ENCODE results near the gene ADAMTS17.
"Not testable (repeated sequence)": the region's sequence is repeated elsewhere in the genome, so short reads cannot be mapped to it uniquely, and the experiment has no call there.

Gene ADAMTS17

GRCh38 chr15:99959326-99959725, 382.4 kb downstream of the ADAMTS17 start:
- no peak for DNase-seq

GRCh38 chr15:99958426-99959097, 383.2 kb downstream of the ADAMTS17 start:
- no peak for DNase-seq

DNA sequence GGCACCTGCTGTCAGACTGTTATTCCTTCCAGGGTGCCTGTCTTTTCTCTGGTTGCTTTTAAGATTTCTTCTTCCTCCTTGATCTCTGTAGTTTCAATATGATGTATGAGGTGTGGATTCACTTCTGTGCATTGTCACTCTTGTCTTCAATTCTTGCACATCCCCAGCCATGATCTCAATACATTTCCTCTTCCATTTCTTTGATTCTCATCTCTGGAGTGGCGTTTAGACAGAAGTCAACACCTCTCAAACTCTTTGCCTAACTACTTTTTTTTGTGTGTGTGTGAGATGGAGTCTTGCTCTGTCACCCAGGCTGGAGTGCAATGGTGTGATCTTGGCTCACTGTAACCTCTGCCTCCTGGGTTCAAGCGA, 384.1 kb downstream of the ADAMTS17 start:
- no peak for DNase-seq

DNA sequence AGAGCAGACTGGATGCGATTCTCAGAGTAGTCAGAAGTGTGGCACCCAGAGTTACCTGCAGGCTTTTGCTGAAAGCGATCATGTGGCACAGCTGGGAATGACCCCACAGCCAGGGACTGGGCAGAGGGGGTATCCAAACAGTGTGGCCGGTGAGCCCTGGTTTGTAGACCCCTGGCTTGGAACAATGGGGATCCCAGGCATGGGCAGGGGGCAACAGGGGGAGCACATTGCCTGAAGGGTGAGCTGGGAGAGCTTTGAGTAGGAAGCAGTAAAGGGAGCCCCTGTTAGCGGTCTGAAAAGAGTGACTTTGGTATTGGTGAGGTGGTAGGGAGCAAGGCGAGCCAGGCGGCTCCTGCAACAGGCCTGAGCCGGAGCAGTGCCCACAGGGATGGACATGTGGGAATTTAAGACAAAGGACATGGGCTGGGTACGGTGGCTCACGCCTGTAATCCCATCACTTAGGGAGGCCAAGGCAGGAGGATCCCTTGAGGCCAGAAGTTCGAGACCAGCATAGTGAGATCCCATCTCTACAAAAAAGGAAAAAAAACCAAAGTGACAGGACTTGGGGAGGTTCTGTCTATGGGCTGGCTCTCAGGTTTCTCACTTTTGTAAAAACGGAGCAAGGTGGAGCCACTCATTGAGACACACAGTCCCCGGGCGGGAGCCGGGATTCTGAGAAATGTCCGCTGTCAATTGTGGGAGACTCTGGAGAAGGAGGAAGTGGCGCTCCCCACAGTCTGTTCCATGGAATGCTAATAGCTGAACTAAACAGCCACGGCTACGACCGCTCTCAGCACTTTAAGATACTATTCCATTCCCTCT, 384.7 kb downstream of the ADAMTS17 start:
- no peak for DNase-seq

GRCh38 chr15:99956022-99956775, 385.6 kb downstream of the ADAMTS17 start:
- DNase-seq, result no peak

DNA sequence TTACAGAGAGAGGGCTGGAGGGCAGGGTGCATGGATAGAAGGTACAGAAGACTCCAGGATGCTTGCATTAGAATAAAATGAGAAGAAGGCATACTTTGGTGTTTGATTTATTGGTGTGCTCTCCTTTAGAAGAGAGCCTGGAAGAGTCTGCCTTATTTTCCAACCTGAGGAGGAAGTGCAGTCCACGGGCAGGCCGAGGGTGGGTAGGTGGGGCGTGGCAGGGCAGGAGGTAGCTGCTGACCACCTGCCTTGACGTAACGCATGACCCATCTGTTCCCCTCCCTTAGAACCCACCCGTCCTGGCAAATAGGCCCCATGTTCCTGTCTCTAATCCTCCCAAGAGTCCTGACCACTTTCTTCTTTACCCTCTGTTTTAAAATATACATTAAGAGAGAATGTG, 386.2 kb downstream of the ADAMTS17 start:
- no peak for DNase-seq

GRCh38 chr15:99955181-99955525, 386.6 kb downstream of the ADAMTS17 start:
- no peak for DNase-seq

- DNase-seq, result no peak
Observed at GRCh38 chr15:99954361-99955180, 387.2 kb downstream of the ADAMTS17 start.

GRCh38 chr15:99953886-99954285, 387.9 kb downstream of the ADAMTS17 start:
- no peak for DNase-seq

GRCh38 chr15:99951511-99951910, 390.3 kb downstream of the ADAMTS17 start:
- DNase-seq, result no peak

DNA sequence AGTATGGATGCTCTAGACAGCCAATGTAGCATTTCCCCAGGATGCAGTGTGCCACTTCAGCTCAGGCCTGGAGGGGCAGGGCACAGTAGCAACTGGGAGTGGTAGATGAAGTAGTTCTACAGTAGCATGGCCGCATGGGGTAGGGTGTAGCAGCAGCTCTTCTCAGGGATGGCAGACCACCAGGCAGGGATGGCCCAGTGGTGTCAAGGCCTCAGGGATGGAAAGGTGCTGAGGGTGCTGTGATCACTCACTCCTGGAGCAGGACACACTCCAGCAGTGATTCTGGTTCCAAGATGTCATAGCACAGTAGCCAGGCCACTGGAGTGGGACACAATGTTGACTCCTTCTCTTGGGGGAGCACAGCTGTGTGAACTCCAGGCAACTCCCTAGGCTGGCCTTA, 397.6 kb downstream of the ADAMTS17 start:
- no peak for DNase-seq

DNA sequence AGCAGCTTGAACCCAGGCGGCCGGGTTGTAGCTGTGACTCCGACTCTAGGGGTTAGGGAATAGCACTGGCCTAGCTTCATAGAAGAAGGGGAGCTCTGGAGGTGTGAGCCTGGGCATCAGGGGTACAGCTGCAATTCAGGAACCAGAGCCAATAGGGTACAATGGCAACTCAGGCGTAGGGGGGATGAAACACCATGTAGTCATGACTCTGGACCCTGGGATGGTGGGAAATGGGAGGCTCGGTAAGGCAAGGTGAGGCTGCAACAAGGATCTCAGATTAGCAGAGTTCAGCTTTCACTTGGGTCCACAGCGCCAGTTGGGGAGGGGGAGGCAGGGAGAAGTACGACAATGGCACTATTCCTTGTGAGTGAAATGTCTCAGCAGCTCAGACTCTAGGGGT, 398.3 kb downstream of the ADAMTS17 start:
- DNase-seq, result no peak

GRCh38 chr15:99932676-99933402, 408.9 kb downstream of the ADAMTS17 start:
- DNase-seq, result no peak

DNA sequence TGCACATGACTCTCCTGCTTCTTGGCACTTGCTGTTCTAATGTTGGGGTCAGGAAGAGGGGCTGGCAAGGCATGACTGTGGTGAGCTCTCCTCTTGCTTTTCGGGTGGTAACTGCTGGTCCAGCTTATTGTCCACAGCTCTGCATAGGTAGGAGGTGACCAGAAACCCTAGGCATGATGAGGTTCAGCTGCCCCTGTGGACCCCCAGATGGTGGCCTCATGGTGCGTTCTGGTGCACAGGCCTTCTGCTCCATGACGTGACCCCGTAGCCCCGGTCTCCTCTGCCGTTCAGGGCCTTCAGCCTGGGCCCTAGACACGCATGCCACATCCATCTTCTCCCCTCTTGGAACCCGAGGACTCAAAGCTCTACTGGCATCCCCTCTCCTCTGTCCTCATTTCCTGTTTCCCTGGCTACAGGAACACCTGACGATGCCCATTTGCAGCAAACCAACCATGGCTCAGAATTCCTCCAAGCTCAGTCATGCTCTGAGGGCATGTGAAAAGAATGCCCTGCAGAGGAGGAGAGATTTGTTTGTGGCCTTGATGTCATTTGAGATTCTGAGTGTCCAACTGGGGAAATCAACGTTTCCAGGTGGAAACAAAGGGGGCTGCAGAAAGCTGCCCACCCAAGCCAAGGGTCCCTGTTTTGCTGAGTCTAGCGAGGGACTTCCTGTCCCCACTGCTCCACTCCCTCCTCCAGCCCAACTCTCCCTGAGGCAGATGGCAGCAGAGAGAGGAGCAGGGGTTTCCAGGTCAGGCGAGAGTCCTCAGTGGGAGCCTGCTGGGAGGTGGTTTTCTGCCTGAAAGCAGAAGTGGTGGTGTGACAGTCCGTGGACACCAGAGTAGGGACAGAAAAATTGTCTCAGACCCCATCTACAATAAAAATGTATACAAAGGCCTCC, 409.8 kb downstream of the ADAMTS17 start:
- DNase-seq, result no peak

DNA sequence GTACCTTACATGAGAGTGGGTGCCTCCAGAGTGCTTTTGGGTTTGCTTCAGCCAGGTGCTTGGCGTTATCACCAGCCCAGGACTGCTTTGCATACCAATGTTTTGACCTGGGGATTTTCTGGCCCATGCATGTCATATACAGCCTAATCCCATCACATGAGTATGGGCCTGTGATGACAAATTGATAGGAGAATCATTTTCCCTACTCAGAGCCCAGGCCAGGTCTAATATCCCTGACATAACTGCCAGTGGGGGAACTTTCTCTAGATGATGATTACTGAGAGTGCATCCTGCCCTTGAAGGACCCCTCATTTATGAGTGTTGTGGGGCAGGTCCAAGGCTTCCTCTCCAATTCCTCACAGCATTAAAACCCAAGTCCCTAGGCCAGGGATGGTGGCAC, 411.1 kb downstream of the ADAMTS17 start:
- no peak for DNase-seq

DNA sequence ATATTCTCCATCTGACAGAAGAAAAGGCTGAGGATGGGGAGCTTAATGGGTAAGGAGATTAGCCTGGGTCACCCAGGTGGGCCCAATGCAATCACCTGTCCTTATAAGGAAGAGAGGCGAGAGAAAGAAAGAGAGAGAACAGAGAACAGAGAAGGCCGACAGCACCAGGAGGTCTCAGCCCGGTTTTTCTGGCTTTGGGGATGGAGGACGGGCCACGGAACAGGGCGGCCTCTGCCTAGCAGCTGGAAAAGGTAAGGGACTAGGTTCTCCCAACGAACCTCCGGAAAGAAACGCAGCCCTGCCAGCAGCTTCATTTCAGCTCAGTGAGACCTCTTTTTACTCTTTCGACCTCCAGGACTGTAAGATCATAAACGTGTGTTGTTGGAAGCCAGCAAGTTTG, 412.5 kb downstream of the ADAMTS17 start:
- DNase-seq, result no peak

DNA sequence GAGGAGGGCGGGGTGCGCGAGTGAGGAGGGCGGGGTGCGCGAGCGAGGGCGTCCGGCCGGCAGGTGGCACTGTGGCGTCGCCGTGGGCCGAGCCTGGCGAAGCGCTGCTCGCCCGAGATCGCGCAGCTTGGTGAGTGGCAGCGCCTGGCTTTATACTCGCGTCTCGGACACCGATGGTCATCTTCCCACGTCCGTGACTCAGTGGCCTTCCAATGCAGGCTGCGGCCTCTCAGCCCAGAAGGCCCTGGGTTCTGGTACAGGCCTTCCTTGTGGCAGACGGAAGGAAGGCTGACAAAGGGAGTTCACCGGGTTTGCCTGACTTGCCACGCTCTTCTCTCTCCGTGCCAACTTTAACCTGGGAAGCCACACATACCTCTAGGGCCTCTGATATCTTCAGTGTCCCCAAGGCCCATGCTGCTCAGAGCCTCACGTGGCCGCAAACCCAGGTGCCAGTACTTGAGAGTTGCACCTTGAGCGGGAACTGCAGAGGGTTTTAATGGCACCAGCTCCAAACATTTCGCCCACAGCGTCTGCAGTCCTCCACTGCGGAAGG, 413.3 kb downstream of the ADAMTS17 start:
- peak; percentile 68 to 80 (median 74) for DNase-seq

DNA sequence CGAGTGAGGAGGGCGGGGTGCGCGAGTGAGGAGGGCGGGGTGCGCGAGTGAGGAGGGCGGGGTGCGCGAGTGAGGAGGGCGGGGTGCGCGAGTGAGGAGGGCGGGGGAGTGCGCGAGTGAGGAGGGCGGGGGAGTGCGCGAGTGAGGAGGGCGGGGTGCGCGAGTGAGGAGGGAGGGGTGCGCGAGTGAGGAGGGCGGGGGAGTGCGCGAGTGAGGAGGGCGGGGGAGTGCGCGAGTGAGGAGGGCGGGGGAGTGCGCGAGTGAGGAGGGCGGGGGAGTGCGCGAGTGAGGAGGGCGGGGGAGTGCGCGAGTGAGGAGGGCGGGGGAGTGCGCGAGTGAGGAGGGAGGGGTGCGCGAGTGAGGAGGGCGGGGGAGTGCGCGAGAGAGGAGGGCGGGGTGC, 415.2 kb downstream of the ADAMTS17 start:
- not testable (repeated sequence) for DNase-seq

DNA sequence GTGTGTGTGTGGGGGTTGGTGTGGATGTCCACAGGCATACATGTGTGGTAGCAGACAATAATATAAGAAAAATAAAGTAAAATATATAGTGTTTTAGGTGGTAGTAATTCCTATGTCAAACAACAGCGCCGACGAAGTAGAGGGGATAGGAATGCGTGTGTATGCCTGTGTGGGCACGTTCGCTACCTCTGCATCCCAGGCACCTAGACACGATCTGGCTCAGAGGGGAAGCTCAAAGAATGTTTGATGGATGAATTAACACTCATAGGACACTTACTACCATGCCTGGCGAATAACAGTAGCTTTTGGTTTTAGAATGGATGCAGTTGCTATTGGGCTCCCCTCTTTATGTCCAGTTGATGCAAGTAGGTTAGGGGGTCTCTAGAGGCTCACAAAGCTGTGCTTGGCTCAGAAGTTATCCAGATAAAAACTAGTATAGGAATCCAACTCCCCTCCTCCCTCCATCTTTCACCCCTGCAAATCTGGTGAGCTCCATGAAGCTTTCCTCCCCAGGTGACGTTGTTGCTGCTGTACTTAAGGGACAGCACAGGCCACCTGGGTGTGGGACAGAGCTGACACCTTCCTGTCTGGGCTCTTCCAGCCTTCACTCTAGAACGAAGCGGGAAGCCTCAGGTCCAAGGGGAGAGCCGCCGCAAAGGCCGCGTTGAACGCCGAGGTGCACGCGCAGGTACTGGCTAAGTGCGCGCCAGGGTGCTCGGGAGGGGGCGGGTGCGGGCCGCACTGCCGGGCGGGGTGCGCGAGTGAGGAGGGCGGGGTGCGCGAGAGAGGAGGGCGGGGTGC, 415.9 kb downstream of the ADAMTS17 start:
- peak; percentile 23 to 74 (median 62) for DNase-seq

DNA sequence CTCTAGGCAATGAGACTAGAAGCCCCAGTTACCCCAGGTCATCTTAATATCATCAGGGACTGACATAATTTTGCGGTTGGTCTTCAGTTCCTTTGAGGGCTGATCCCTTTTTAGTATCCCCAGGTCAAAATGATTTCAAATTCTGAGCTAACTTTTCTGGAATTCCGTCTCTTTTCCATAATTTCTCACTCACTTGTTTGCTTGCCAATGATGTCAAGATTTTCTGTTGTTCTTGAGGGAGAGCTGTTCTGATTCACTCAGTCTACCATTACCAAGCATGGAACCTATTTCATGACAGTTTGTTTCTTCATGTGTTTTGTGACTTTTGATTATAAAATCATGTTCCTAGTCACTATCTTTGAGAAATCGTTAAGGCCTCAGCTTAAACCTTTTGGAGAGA, 418.1 kb downstream of the ADAMTS17 start:
- DNase-seq, result no peak
